ENCODE results near the gene PITPNM1. TPM values are rescaled to one million over a fixed set of nuclear protein-coding genes. Genes with fewer than 3 reads are reported as not detected.

PITPNM1 gene
- total RNA-seq, 1 donor from 2014 or later = 40.5 TPM

- Mint-ChIP-seq H3K27ac (ENCODE audit: unreplicated experiment) (peak overlapping the region; percentile 91), H3K4me1 (ENCODE audit: low read depth) (peaks cover 46% of the 10 kb centered on the region), H3K27me3 (ENCODE audit: low read depth) (no peaks in the 10 kb centered on the region), H3K36me3 (ENCODE audit: low read depth) (no peaks in the 10 kb centered on the region), H3K4me3 (ENCODE audit: unreplicated experiment) (peak overlapping the region; percentile 82), H3K9me3 (ENCODE audit: low read depth) (no peaks in the 10 kb centered on the region)
- no peak for TF ChIP-seq CTCF (IDR thresholded peaks at IDR 0.05)
- DNase-seq (ENCODE audit: low spot score) = peak; percentile 86
Observed at GRCh38 chr11:67507242-67507863, 2.2 kb upstream of the PITPNM1 start.

- peak; percentile 57 for TF ChIP-seq CTCF (IDR thresholded peaks at IDR 0.05)
- Mint-ChIP-seq H3K4me3 (ENCODE audit: unreplicated experiment) (peak overlapping the region; percentile 61), H3K27me3 (ENCODE audit: low read depth) (no peaks in the 10 kb centered on the region), H3K27ac (ENCODE audit: unreplicated experiment) (peak overlapping the region; percentile 88), H3K9me3 (ENCODE audit: low read depth) (no peaks in the 10 kb centered on the region), H3K4me1 (ENCODE audit: low read depth) (peaks cover 46% of the 10 kb centered on the region), H3K36me3 (ENCODE audit: low read depth) (no peaks in the 10 kb centered on the region)
- DNase-seq (ENCODE audit: low spot score) = no peak
Observed at GRCh38 chr11:67506426-67507051, 1.4 kb upstream of the PITPNM1 start.

GRCh38 chr11:67505605-67506396 is 638 bp upstream of the PITPNM1 start:
- peaks cover 46% of the 10 kb centered on the region for H3K4me1 Mint-ChIP-seq (ENCODE audit: low read depth)
- peaks cover 5% of the 10 kb centered on the region for H3K36me3 Mint-ChIP-seq (ENCODE audit: low read depth)
- peak overlapping the region; percentile 88 for H3K27ac Mint-ChIP-seq (ENCODE audit: unreplicated experiment)
- H3K27me3 Mint-ChIP-seq (ENCODE audit: low read depth) = no peaks in the 10 kb centered on the region
- no peak for DNase-seq (ENCODE audit: low spot score)
- H3K9me3 Mint-ChIP-seq (ENCODE audit: low read depth) = no peaks in the 10 kb centered on the region
- peak; percentile 96 for TF ChIP-seq CTCF (IDR thresholded peaks at IDR 0.05)
- peak overlapping the region; percentile 83 for H3K4me3 Mint-ChIP-seq (ENCODE audit: unreplicated experiment)

GRCh38 chr11:67504005-67504949 is 886 bp downstream of the PITPNM1 start:
- H3K27ac Mint-ChIP-seq (ENCODE audit: unreplicated experiment) = peak overlapping the region; percentile 57
- no peak for TF ChIP-seq CTCF (IDR thresholded peaks at IDR 0.05)
- peaks cover 8% of the 10 kb centered on the region for H3K36me3 Mint-ChIP-seq (ENCODE audit: low read depth)
- peak; percentile 85 for DNase-seq (ENCODE audit: low spot score)
- no peaks in the 10 kb centered on the region for H3K9me3 Mint-ChIP-seq (ENCODE audit: low read depth)
- peaks cover 46% of the 10 kb centered on the region for H3K4me1 Mint-ChIP-seq (ENCODE audit: low read depth)
- no peaks in the 10 kb centered on the region for H3K27me3 Mint-ChIP-seq (ENCODE audit: low read depth)
- H3K4me3 Mint-ChIP-seq (ENCODE audit: unreplicated experiment) = peak overlapping the region; percentile 83

Data from chondrocyte (in vitro differentiated cells).